HG03565 (cell line): ENCODE measurements around the gene NRP2.

ENCODE experiments used
- ATAC-seq: cut with Tn5 transposase; IDR thresholded peaks from one replicate; pipeline ENCODE4 v1.9.1; 2021; ENCODE audit warnings: mild to moderate bottlenecking, moderate library complexity; ENCODE audit not compliant: unreplicated experiment

NRP2 gene, protein sequence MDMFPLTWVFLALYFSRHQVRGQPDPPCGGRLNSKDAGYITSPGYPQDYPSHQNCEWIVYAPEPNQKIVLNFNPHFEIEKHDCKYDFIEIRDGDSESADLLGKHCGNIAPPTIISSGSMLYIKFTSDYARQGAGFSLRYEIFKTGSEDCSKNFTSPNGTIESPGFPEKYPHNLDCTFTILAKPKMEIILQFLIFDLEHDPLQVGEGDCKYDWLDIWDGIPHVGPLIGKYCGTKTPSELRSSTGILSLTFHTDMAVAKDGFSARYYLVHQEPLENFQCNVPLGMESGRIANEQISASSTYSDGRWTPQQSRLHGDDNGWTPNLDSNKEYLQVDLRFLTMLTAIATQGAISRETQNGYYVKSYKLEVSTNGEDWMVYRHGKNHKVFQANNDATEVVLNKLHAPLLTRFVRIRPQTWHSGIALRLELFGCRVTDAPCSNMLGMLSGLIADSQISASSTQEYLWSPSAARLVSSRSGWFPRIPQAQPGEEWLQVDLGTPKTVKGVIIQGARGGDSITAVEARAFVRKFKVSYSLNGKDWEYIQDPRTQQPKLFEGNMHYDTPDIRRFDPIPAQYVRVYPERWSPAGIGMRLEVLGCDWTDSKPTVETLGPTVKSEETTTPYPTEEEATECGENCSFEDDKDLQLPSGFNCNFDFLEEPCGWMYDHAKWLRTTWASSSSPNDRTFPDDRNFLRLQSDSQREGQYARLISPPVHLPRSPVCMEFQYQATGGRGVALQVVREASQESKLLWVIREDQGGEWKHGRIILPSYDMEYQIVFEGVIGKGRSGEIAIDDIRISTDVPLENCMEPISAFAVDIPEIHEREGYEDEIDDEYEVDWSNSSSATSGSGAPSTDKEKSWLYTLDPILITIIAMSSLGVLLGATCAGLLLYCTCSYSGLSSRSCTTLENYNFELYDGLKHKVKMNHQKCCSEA

DNA sequence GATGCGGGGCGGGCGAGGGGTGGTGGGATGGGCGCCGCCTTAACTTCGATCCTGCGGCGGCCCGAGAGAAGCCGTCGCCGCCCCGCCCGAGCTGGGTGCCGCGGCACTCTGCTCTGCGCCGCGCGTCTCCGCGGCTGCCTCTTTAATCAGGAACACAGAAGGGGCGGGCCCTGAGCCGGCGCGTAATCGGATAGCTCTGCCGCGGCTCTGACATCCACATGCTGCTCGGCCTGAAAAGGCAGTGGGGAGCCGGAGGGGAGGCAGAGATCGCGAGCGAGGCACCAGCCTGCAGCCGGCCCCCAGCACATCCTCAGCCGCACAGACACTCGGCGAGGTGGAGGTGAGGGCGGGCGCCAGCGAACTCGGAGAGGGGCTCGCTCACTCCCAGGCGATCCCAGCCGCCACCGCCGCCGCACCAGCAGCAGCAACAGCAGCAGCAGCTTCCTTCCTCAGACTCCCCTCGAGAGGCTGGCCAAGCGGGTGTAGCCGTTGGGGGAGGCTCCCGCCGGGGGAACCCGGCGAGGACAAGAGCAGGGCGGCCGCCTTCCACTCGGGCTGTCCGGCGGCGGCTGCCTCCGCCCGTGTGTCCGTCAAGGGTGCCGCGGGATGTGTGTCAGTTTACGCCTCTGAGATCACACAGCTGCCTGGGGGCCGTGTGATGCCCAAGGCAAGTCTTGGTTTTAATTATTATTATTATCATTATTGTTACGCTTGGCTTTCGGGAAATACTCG lies at the start of gene NRP2:
Gene NRP2 (plus strand): TSS at position 263 of the 732 bp plus-strand sequence. CDS start 790 bp downstream, outside the sequence.
- peak; percentile 53 for ATAC-seq

DNA sequence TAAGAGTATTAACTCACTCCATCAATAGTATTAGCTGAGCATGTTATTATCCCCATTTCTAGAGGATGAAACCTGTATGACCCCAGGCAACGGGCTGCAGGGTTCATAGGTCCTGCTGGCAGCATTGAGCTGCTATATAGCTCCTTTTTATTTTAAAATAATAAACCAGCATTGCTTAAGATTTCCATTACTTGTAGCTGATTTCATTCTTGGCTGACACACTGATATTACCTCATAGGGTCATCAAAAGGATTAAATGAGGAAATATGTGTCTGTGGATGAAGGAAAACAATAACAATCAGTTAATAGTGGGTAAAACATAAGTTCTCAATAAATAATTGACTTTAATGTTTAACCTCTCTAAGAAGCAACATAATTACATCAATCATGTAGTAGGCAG lies 48.3 kb upstream of the NRP2 start:
- ATAC-seq = no peak

DNA sequence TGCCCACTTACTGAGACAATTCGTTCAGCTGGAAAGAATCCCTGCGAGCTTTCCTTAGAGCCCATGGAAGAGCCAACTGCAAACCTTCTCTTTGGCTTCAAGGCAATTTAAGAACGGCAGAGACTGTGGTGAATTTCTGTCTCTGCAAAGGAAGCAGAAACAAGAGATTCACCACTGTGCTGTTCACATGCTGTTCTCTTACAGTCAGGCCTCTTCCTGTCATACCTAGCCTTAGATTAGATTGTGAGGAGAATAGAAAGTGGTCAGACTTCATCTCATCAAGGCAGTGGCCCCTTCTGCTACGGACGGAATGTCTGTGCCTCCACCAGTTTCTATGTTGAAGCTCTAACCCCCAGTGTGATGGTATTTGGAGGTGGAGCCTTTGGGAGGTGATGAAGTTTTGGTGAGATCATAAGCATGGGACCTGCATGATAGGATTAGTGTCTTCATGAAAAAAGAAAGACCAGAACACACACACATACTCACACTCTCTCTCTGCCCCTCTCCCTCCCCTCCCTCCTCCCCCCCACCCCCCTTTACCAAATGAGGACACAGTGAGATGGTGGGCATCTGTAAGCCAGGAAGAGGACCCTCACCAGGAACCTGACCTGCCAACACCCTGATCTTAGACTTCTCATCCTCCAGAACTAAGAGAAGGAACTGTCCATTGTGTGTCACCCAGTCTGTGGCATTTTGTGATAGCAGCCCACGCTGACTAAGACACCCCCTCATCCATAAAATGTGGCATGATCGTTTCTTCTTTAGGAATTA lies 45.6 kb upstream of the NRP2 start:
- no peak for ATAC-seq

DNA sequence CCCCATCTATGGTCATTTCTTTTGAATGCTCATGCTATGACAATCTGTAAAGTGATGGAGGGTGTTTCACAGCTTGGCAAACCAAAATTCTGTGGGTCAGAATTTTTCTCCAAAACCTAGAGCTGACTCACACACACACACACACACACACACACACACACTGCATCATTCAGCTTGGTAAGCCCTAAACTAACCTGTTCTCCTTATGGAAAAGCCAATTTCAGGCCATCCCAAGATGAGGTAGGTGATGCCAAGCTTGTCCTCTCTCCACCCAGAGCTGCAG lies 45.0 kb upstream of the NRP2 start:
- ATAC-seq = no peak

DNA sequence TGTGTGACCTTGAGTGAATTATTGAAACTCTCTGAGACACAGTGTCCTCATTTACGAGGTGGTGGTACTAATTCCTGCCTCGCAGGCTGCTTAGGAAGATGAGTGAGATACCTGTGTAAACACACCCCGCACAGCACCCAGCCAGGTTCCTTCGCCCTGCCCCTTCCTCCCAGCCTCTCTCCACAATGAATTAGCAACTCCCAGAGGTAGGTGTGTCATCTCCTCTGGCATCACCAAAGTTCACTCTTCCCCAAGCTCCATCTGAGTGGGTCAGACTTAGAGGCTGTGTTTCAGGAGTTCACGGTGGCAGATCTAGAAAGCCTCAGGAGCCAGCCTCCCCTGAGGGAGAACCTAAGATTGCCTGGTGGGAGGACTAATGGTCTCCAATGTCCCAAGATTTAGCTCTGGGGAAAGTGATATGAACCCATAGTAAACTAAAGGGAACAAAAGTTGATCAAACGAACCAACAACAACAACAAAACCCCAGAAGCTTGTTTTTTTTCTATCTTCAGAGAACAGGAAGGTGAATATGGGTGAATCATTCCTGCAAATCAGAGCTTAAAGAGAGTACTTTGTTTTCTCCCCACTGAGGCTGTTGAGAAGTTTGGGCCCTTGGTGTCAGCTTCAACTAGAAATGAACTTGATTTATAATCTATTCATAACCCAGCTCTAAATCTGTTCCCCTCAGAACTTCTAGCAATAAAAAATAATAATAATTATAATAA lies 44.4 kb upstream of the NRP2 start:
- no peak for ATAC-seq

DNA sequence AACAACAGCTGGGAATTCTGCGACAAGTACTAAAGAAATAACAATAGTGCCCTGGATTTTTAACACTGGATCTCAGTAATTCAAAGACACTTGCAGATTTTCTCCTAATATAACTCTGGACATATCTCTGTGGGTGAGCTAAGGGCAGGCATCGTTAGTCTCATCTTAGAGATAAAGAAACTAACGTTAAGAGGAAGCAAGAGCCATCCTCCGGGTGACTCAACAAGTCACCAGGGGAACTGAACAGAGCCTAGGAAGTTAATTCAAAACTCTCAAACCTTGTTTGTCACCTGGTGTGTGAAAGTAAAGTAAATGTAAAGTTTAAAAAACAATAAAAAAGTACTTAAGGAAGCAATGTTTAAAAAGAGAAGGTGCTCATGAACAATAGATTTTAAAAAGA lies 41.6 kb upstream of the NRP2 start:
- ATAC-seq = no peak

DNA sequence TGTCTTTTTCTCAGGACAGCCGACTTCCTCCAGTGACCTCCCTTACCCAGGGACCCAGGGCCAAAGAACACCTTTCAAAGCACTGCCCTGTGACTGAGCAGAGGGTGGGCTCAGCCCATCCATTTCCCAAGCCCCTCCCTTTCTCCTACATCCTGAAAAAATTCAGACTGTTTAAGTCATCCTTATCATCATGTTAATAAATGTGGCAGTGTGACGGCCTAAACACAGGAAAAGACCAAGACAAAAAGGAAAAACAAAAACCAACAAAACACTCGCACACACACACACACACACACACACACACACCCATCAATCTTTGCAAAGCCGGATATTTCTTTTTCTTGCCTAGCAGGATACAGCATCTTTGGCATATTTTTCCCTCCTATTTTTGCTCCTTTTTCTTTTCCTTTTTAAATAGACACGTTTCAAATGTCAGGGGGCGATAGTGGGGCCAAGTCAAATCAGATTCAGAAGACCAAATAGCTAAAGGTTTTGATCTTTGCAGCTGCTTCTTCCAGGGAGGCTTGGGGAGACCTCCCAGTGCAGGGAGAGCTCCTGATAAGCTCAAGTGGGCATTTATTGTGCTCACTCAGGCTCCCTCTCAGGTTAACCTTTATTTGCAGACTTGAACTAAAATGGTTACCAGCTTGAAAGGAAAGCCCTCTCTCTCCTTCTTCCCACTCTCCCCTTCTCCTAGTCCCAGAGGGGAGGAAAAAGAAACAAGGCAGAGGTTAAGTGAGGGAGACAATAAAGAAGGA lies 39.5 kb upstream of the NRP2 start:
- ATAC-seq = no peak

DNA sequence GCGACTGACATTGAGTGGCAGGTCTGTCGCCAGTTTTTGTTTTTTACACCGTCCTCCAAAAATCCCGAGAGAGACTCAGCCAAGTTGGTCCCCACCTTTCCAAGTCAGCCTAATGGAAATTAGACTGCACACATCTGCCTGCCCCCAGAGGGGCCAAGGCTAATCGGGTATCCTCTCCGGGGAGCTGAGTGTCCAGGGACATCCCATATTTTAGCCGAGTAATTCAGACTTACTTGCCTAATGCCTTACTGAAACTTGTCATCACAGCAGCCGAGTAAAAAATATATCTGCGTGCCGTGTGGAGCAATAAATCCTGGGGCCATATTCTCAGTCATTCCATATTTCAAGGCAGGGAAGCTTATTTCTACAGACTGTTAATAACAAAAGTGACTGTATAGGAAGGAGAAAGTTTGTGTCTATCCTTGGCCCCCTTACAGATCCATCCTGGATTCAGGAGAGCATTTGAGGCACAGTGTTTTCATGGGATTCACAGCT lies 38.9 kb upstream of the NRP2 start:
- no peak for ATAC-seq

DNA sequence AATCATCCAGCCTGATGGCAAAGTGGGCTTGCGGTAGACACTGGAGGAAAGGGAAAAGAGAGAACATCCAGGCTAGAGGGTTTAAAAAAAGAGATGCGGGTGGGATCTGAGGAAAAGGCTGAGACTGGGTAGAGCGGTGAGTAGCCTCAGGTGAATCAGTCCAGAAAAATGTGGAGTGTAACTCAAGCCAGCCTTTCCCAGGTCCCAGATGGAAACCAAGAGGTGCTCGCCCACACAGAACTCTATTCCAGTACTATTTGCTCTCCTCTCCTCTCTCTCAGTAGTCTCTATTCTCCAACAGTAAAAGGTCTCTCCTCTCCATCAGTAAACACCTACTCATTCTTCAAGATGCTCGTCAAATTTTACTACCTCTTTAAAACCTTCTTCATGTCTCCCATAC lies 38.3 kb upstream of the NRP2 start:
- ATAC-seq = no peak

DNA sequence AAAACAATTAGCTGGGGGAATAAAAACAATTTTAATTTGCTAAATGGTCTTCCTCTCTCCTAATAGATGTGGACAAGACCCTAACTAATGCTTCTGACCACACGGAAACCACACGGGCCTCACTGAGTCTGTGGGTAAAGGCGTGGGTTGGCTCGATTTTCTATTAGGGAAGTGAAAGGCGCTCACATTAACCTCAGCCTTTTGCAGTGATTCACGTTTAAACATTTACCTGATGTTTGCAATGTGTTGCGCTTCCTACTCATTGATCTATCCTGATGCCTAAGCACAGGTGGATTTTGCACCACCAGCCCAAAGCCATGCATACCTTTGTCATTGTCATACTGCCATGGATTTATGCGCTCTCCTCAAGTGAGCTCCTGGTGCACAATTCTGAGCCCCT lies 35.6 kb upstream of the NRP2 start:
- peak; percentile 97 for ATAC-seq

DNA sequence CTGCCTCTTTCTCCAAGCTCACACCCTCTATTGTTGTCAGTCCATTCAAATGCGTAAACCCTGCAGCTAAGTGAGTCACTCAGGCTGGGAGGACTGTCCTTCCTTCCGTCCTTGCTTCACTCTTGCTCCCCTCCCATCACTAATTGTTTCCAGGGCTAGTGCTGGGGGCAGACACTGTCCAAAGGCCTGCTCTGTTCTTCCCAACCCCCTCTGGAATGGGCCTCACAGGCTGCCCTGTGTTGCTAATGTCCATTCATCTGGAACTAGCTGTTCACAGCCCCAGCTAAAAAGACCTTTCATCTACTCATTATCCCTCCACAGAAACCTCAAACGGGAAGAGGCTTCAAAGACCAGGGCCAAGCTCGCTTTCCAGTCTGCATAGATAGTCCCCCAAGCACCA lies 31.9 kb upstream of the NRP2 start:
- ATAC-seq = no peak

DNA sequence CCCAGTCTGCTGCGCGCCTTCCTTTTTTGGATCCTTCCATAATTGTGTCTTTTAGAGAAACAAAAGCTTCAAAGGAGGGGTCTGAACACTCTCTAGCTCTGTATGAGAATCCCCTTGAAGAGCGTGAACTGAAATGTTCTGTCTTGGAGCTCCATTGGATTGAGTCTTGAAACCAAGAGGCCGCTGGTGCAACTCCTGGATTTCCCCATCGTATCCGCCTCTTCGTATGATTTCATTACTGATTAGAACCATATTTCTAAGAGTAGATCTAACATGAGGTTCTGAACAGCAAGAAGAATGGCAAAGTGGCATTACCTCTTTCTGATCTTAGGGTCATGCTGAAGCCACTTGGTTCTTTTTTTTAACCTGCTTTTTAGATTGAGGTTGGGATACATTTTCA lies 31.4 kb upstream of the NRP2 start:
- no peak for ATAC-seq

DNA sequence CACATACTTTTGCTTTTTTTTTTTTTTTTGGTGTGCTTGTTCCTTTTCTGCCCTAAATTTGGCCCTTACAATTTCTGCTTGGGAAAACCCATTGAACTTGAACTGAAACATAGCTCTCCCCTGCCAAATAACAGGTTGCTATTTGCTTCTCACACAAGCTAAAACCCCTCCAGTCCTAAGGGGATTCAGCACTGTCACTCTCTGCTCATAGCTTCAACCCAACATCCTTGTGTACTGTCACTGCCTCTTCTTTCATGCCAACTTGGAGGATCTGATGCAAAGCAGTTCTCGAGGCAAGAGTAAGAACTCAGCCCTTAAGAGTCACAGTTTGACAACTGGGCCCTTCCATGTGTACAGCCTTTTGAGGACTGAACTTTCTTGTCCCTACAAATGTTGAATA lies 30.6 kb upstream of the NRP2 start:
- ATAC-seq = no peak

DNA sequence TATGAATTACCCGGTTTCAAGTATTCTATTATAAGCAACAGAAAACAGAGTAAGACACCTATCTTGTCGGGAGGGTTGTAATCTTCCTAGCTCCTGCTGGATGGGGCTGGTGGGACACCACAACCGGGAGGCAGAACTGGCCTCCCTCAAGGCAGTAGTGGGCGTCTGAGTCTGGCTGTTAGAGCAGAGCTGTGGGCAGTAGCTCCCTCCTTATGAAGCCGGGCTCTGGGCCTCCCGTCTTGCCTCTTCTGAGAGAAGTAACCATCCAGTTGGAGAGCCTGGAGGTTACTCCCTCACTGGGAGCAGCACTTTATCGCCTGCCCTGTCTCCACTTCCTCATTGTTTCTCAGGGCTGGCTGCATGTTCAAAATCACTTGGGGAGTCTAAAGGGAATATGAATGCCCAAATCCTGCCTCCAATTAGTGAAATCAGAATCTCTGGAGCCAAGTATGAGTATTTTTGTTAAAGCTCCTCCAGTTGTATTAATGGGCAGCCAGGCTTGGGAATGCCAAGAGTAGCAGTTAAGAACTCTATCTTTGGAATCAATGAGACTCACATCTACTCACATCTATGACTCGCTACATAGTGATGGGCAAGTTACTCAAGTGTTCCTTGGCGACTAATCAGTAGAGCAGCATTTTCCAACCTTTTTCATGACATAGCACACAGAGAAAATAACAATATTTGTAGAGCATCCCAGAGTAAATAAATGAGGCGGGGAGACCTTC lies 27.3 kb upstream of the NRP2 start:
- no peak for ATAC-seq

DNA sequence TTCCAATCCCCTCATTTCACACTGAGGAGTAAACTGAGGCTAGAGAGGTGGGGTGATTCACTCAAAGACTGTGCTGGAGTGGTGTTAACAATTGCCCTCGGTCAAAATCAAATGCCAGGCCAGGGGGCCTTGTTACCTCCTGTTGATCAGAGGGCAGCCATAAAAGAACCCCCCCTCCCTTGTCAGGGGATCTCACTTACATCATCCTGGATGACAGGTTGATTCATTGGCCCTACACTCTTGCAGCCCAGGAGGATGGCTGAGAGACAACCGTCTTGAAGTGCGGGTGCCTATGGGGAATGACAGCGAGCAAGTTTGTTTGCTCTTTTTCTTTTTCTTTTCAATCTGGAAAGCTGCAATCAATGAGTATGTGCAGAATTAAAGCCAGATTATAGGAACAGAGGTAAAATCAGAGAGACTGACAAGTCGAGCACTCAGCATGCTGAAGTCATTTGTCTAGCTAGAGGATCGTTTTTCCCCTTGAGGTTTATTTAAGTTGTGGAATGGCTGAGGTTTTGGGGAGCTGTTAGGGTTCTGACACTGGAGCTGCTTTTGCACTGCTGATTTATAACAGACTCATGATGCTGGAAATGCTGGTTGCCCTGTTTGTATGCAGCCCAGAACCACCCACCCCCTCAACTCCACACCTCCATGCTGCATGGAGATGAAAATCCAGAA lies 26.4 kb upstream of the NRP2 start:
- no peak for ATAC-seq

DNA sequence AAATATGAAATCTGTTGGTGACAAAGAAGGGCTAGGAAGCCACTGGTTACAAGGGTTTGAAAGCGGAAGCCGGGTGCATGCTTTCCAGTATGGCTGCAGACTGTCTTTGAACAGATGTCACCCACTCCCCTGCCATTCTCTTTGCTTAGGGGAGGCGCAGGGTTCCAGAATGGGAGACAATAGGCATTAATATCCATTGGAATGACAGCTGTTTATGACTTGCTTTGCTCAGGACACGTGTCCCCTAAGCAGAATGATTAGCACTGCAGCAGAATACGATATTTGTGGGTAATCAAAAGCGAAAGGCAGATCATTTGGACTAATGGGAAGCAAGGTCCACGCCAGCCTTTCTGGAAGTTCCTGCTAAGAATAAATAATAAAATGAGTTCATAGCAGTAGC lies 25.8 kb upstream of the NRP2 start:
- ATAC-seq = no peak

DNA sequence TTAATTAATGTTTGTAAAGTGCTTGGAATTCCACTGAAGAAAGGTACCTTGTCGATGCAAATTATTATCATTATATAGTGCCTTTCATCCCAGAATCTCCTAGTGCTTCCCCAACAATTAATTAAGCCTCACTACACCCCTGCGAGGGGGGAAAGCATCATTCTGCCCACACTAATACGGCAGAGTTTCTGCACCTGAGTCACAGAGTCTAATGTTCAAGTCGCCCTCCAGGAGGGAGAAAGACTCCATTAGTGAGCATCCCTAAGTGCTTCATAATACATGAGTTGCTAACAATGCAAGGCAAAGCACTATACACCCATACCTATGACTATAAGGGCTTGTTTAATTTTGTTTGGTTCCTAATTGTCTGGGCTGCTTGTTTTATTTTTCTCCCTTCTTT lies 25.4 kb upstream of the NRP2 start:
- no peak for ATAC-seq

DNA sequence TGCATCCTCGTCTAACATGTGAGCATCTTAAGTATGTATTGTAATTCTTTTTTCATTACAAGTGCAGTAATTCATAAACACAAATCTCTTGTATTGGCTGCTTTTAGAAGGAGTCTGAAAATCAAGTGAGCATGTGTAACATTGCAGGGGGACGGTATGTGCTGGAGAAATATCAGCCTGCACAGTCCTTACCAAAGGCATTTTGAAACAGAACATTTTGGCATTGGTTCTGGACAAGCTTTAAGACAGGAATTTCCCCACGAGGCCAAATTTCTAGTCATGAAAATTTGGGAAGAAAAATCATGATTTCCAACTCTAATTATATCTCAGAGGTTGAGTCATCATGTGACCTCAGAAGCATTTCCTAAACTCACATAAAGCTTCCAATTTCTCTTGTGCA lies 24.7 kb upstream of the NRP2 start:
- ATAC-seq = no peak
